ENCODE measurements around the gene GPI. TPM values are rescaled to one million over a fixed set of nuclear protein-coding genes. Genes with fewer than 3 reads are reported as not detected.

GPI gene
- total and polyA plus RNA-seq, 9 of the 15 experiments (the other 6 are each of a cell fraction or from before 2014, with no cell fraction given): 88.3 to 358 (median 122) TPM

DNA sequence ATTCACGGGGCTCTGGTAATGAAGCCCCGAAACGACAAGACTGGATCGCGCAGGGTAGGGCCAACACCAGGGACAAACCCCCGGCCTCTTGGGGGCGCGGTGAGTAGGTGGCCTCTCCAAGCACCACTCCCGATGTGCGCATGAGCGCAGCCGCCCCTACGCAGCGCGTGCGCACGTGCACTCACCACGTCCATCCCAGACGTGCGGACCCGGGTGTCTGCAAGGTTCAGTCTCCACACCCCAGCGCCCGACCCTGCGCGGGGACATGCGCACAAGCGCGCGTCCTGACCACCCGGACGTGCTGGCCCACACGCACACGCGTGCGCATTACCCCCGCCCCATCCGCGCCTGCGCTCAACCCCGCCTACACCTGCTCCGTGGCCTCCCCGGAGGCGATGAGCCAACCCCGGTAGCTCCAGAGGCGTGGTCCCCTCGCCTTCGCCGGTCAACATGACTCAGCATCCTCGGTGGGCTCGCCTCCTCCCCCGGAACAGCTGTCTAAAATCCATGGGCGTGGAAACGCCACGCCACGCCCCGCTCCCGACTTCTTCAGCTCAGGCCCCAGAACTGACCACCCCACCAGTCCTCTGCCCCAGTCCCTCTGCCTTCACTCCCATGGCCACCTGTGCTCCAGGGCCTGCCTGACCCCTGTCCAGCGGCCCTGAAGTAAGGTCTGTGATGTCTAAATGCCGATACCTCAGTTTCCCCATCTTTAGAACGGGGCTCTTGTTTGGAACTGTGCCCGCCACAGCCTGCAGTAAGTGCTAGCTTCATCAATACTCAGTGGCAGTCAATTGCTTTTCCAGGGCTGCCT is 5.6 kb upstream of the GPI start (continued):
- TF ChIP-seq TCFL5 (CRISPR knock-in tag; conservative IDR thresholded peaks at IDR 0.05) (no peak), SMARCA4 (IDR thresholded peaks at IDR 0.05) (peak; percentile 39), SIRT6 (IDR thresholded peaks at IDR 0.05; ENCODE audit: low read depth, low read length) (no peak), RNF219 (CRISPR knock-in tag; IDR thresholded peaks at IDR 0.05) (no peak), IRF2 (CRISPR knock-in tag; IDR thresholded peaks at IDR 0.05) (no peak), SMARCB1 (IDR thresholded peaks at IDR 0.05; ENCODE audit: insufficient read length, low read depth) (no peak), ZNF444 (CRISPR knock-in tag; IDR thresholded peaks at IDR 0.05) (no peak), ETV5 (CRISPR knock-in tag; IDR thresholded peaks at IDR 0.05; ENCODE audit: low read depth) (no peak; the same call in 1 of the 2 replicates), MAZ (CRISPR knock-in tag; conservative IDR thresholded peaks at IDR 0.05 in 1 of 2, IDR thresholded peaks at IDR 0.05 in 1 of 2) (peak; percentile 84 to 86), ZNF143 (CRISPR knock-in tag; IDR thresholded peaks at IDR 0.05) (no peak), SRF (CRISPR knock-in tag; IDR thresholded peaks at IDR 0.05) (peak in 1 of 2 experiments; percentile 49; a peak in 2 of 4 replicates), RFX7 (CRISPR knock-in tag; IDR thresholded peaks at IDR 0.05) (no peak), HDAC1 (IDR thresholded peaks at IDR 0.05) (peak in 1 of 2 experiments; percentile 88; a peak in 2 of 4 replicates), PRPF4 (IDR thresholded peaks at IDR 0.05; ENCODE audit: insufficient read depth, low read depth, low read length, poor library complexity, severe bottlenecking) (no peak), ASH1L (IDR thresholded peaks at IDR 0.05; ENCODE audit: borderline replicate concordance, low read depth, partially characterized antibody) (no peak), JUND (IDR thresholded peaks at IDR 0.05; ENCODE audit: borderline replicate concordance, low read depth, low read length) (peak; percentile 84), JUND (tag; IDR thresholded peaks at IDR 0.05; ENCODE audit: borderline replicate concordance, low read depth, low read length) (peak; percentile 78; the same call in 1 of the 3 replicates), RBM14 (IDR thresholded peaks at IDR 0.05; ENCODE audit: borderline replicate concordance, insufficient read depth, low read depth, low read length) (no peak), ZNF436 (CRISPR knock-in tag; IDR thresholded peaks at IDR 0.05) (no peak)
- TF ChIP-seq, protein P1, sequence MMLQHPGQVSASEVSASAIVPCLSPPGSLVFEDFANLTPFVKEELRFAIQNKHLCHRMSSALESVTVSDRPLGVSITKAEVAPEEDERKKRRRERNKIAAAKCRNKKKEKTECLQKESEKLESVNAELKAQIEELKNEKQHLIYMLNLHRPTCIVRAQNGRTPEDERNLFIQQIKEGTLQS (IDR thresholded peaks at IDR 0.05): peak; percentile 89
- TF ChIP-seq, protein P1 (CRISPR knock-in tag; conservative IDR thresholded peaks at IDR 0.05): no peak
- TF ChIP-seq, protein P2, sequence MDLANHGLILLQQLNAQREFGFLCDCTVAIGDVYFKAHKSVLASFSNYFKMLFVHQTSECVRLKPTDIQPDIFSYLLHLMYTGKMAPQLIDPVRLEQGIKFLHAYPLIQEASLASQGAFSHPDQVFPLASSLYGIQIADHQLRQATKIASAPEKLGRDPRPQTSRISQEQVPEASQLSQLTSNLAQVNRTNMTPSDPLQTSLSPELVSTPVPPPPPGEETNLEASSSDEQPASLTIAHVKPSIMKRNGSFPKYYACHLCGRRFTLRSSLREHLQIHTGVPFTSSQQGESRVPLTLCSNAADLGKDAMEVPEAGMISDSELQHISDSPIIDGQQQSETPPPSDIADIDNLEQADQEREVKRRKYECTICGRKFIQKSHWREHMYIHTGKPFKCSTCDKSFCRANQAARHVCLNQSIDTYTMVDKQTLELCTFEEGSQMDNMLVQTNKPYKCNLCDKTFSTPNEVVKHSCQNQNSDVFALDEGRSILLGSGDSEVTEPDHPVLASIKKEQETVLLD (IDR thresholded peaks at IDR 0.05): peak; percentile 100

All from K562 (cell line).